HuH-7 (cell line): ENCODE data around the gene SPRED1.
A peak's percentile ranks its signal among the peaks of the same experiment; 100 is the strongest.
"Not testable (repeated sequence)": the region's sequence is repeated elsewhere in the genome, so short reads cannot be mapped to it uniquely, and the experiment has no call there.

Experiments used
- DNase-seq: peaks from one replicate; pipeline ENCODE4 v3.0.0; 2011; ENCODE audit warnings: low spot score

SPRED1 gene

GRCh38 chr15:38237021-38237420, 15.6 kb upstream of the SPRED1 start:
- DNase-seq: not testable (repeated sequence)

- no peak for DNase-seq
These were observed 14.3 kb upstream of the SPRED1 start for GRCh38 chr15:38238311-38238710.

- no peak for DNase-seq
These were observed 10.6 kb upstream of the SPRED1 start for GRCh38 chr15:38242055-38242454.

GRCh38 chr15:38243278-38244055, 9.2 kb upstream of the SPRED1 start:
- no peak for DNase-seq

GRCh38 chr15:38247336-38247735, 5.3 kb upstream of the SPRED1 start:
- no peak for DNase-seq

- peak; percentile 2 for DNase-seq
These were observed 730 bp downstream of the SPRED1 start for GRCh38 chr15:38253351-38253781.

GRCh38 chr15:38254051-38254883, 1.6 kb downstream of the SPRED1 start:
- DNase-seq: peak; percentile 65

GRCh38 chr15:38255690-38256089, 3.1 kb downstream of the SPRED1 start:
- no peak for DNase-seq

- DNase-seq: no peak
These were observed 5.0 kb downstream of the SPRED1 start for GRCh38 chr15:38257676-38258075.

- no peak for DNase-seq
These were observed 6.5 kb downstream of the SPRED1 start for GRCh38 chr15:38259134-38259533.

- no peak for DNase-seq
These were observed 7.4 kb downstream of the SPRED1 start for GRCh38 chr15:38260077-38260476.

GRCh38 chr15:38263251-38263650, 10.6 kb downstream of the SPRED1 start:
- no peak for DNase-seq

- DNase-seq: no peak
These were observed 11.4 kb downstream of the SPRED1 start for GRCh38 chr15:38263996-38264395.

GRCh38 chr15:38266247-38266986, 13.8 kb downstream of the SPRED1 start:
- DNase-seq: no peak

GRCh38 chr15:38267421-38268022, 14.9 kb downstream of the SPRED1 start:
- DNase-seq: no peak

- no peak for DNase-seq
These were observed 18.5 kb downstream of the SPRED1 start for GRCh38 chr15:38271144-38271543.

- DNase-seq: no peak
These were observed 19.3 kb downstream of the SPRED1 start for GRCh38 chr15:38271895-38272294.

- DNase-seq: not testable (repeated sequence)
These were observed 19.8 kb downstream of the SPRED1 start for GRCh38 chr15:38272431-38272830.

GRCh38 chr15:38274135-38274534, 21.5 kb downstream of the SPRED1 start:
- no peak for DNase-seq

- no peak for DNase-seq
These were observed 23.3 kb downstream of the SPRED1 start for GRCh38 chr15:38275959-38276358.

GRCh38 chr15:38277281-38277680, 24.6 kb downstream of the SPRED1 start:
- DNase-seq: not testable (repeated sequence)

- DNase-seq: no peak
These were observed 28.4 kb downstream of the SPRED1 start for GRCh38 chr15:38281031-38281430.
